Adrenal gland (tissue), 5 donors: ENCODE data around the gene EHD3.

Experiments used
- POLR2A ChIP-seq, 2 donors: fragments of 450-650 bp; IDR thresholded peaks; one replicate each; pipeline ENCODE4 v1.6.1; 2017; ENCODE audit warnings: antibody characterized with exemption in 2 of 2, mild to moderate bottlenecking in 2 of 2, moderate library complexity in 1 of 2
- TF ChIP-seq, protein P1 (sequence below), 6 experiments: fragments of 450-650 bp in 4 of 6; fragments of 200-600 bp in 2 of 6; sonication (generic) in 1 of 6; IDR thresholded peaks; 1 replicate in 5 of 6; 2 replicates in 1 of 6; pipeline versions ENCODE4 v1.5.1 to v1.8.0; 2016 to 2021; ENCODE audit warnings: antibody characterized with exemption in 6 of 6, mild to moderate bottlenecking in 2 of 6, moderate library complexity in 1 of 6
- donor health status: DM: no; HTN: no; CAD: no.

GRCh38 chr2:31213601-31214443 is 20.1 kb upstream of the EHD3 start:
- TF ChIP-seq, protein P1, sequence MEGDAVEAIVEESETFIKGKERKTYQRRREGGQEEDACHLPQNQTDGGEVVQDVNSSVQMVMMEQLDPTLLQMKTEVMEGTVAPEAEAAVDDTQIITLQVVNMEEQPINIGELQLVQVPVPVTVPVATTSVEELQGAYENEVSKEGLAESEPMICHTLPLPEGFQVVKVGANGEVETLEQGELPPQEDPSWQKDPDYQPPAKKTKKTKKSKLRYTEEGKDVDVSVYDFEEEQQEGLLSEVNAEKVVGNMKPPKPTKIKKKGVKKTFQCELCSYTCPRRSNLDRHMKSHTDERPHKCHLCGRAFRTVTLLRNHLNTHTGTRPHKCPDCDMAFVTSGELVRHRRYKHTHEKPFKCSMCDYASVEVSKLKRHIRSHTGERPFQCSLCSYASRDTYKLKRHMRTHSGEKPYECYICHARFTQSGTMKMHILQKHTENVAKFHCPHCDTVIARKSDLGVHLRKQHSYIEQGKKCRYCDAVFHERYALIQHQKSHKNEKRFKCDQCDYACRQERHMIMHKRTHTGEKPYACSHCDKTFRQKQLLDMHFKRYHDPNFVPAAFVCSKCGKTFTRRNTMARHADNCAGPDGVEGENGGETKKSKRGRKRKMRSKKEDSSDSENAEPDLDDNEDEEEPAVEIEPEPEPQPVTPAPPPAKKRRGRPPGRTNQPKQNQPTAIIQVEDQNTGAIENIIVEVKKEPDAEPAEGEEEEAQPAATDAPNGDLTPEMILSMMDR (IDR thresholded peaks at IDR 0.05) = no peak
- TF ChIP-seq POLR2A (IDR thresholded peaks at IDR 0.05) = no peak
